Gastrocnemius medialis (tissue), 4 donors: ENCODE data around the gene SLC49A4.

Experiments
- POLR2A ChIP-seq, 2 donors: fragments of 450-650 bp; IDR thresholded peaks; one replicate each; pipeline ENCODE4 v1.6.1; 2017; ENCODE audit warnings: antibody characterized with exemption in 2 of 2, mild to moderate bottlenecking in 2 of 2, moderate library complexity in 2 of 2
- TF ChIP-seq, protein P1 (sequence below), 5 experiments: fragments of 450-650 bp in 3 of 5; fragments of 200-600 bp in 2 of 5; sonication (generic) in 2 of 5; IDR thresholded peaks in 4 of 5; conservative IDR thresholded peaks in 1 of 5; 1 replicate in 4 of 5; 2 replicates in 1 of 5; pipeline ENCODE4 v1.5.1; 2016 to 2019; ENCODE audit warnings: antibody characterized with exemption in 5 of 5, mild to moderate bottlenecking in 3 of 5, moderate library complexity in 3 of 5

DNA sequence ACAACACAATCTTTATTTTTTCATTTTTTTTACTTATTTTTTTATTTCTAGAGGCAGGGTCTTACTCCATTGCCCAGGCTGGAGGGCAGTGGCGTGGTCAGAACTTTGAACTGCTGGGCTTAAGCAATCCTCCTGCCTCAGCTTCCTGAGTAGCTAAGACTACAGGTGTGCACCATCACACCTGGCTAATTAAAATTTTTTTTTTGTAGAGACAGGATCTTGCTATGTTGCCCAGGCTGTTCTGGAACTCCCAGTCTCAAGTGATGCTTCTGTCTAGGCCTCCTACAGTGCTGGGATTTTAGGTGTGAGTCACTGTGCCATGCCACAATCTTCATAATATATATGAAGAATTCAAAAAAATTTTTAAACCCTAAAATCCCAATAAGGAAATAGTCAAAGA lies 22.0 kb upstream of the SLC49A4 start:
- no peak for TF ChIP-seq POLR2A (IDR thresholded peaks at IDR 0.05)
- TF ChIP-seq, protein P1, sequence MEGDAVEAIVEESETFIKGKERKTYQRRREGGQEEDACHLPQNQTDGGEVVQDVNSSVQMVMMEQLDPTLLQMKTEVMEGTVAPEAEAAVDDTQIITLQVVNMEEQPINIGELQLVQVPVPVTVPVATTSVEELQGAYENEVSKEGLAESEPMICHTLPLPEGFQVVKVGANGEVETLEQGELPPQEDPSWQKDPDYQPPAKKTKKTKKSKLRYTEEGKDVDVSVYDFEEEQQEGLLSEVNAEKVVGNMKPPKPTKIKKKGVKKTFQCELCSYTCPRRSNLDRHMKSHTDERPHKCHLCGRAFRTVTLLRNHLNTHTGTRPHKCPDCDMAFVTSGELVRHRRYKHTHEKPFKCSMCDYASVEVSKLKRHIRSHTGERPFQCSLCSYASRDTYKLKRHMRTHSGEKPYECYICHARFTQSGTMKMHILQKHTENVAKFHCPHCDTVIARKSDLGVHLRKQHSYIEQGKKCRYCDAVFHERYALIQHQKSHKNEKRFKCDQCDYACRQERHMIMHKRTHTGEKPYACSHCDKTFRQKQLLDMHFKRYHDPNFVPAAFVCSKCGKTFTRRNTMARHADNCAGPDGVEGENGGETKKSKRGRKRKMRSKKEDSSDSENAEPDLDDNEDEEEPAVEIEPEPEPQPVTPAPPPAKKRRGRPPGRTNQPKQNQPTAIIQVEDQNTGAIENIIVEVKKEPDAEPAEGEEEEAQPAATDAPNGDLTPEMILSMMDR (IDR thresholded peaks at IDR 0.05 in 4 of 5, conservative IDR thresholded peaks at IDR 0.05 in 1 of 5) = no peak
